Activated CD8-positive, alpha-beta memory T cell treated with anti-CD3 and anti-CD28 coated beads for 36 hours (primary cell): ENCODE data around the gene FARP2. TPM values are rescaled to one million over a fixed set of nuclear protein-coding genes. Genes with fewer than 3 reads are reported as not detected.
"Not testable (repeated sequence)": the region's sequence is repeated elsewhere in the genome, so short reads cannot be mapped to it uniquely, and the experiment has no call there.

ENCODE experiments used
- CTCF ChIA-PET: fragments of 350-600 bp; sonication (Branson Sonifier 250); formaldehyde crosslinking; loops from one replicate; lab custom pipeline; 2021; ENCODE audit warnings: antibody characterized with exemption; lab: Charles Lee
- POLR2A ChIA-PET: fragments of 350-600 bp; sonication (Branson Sonifier 250); formaldehyde crosslinking; loops from one replicate; lab custom pipeline; 2021; ENCODE audit warnings: antibody characterized with exemption; lab: Charles Lee
- total RNA-seq, 2 experiments: library from RNA; stranded (reverse); gene quantifications; one replicate each; pipeline ENCODE4 v1.2.3, GENCODE V29; 2021

Gene FARP2
- total RNA-seq, 2 experiments from 2014 or later: 35.5 to 35.9 TPM

- ChIA-PET CTCF (no interaction called here), POLR2A (interaction anchor here (1.2 kb wide), 1 partner anchor 43 kb away, joined by 4 read pairs; the partner anchor contains the start of genes HDLBP and SEPTIN2)
Measured at GRCh38 chr2:241357531-241357930, 1.4 kb downstream of the FARP2 start.

GRCh38 chr2:241358470-241358869 is 2.4 kb downstream of the FARP2 start:
- POLR2A ChIA-PET: interaction anchor here (1.2 kb wide), 1 partner anchor 43 kb away, joined by 4 read pairs; the partner anchor contains the start of genes HDLBP and SEPTIN2
- CTCF ChIA-PET: no interaction called here

- POLR2A ChIA-PET: interaction anchor here (0.6 kb wide), 1 partner anchor 524 kb away, joined by 5 read pairs; no protein-coding TSS in a partner anchor
- CTCF ChIA-PET: interaction anchor here (0.7 kb wide), 1 partner anchor 148 kb away, joined by 3 read pairs; the partner anchor contains the start of gene STK25
Measured at GRCh38 chr2:241359481-241360045, 3.5 kb downstream of the FARP2 start.

- POLR2A ChIA-PET: no interaction called here
- CTCF ChIA-PET: no interaction called here
Measured at GRCh38 chr2:241363426-241363825, 7.3 kb downstream of the FARP2 start.

GRCh38 chr2:241364781-241365180 is 8.7 kb downstream of the FARP2 start:
- POLR2A ChIA-PET: no interaction called here
- CTCF ChIA-PET: no interaction called here

- POLR2A ChIA-PET: no interaction called here
- CTCF ChIA-PET: interaction anchor here (0.6 kb wide), 1 partner anchor 10 kb away, joined by 4 read pairs; no protein-coding TSS in a partner anchor
Measured at GRCh38 chr2:241366678-241367077, 10.6 kb downstream of the FARP2 start.

GRCh38 chr2:241368643-241369042 is 12.6 kb downstream of the FARP2 start:
- CTCF ChIA-PET: no interaction called here

GRCh38 chr2:241372361-241372992 is 16.4 kb downstream of the FARP2 start:
- ChIA-PET POLR2A (interaction anchor here (0.6 kb wide), 1 partner anchor 114 kb away, joined by 6 read pairs; no protein-coding TSS in a partner anchor), CTCF (interaction anchor here (0.6 kb wide), 1 partner anchor 12 kb away, joined by 3 read pairs; no protein-coding TSS in a partner anchor)

More at GRCh38 chr2:241368643-241369042, 12.6 kb downstream of the FARP2 start:
- POLR2A ChIA-PET: no interaction called here

GRCh38 chr2:241373446-241373845 is 17.4 kb downstream of the FARP2 start:
- POLR2A ChIA-PET: no interaction called here
- CTCF ChIA-PET: interaction anchor here (0.7 kb wide), 1 partner anchor 113 kb away, joined by 3 read pairs; no protein-coding TSS in a partner anchor

- CTCF ChIA-PET, POLR2A ChIA-PET: not testable (repeated sequence)
Measured at GRCh38 chr2:241373906-241374305, 17.8 kb downstream of the FARP2 start.

- POLR2A ChIA-PET: no interaction called here
- CTCF ChIA-PET: interaction anchor here (0.7 kb wide), 1 partner anchor 32 kb away, joined by 3 read pairs; no protein-coding TSS in a partner anchor
Measured at GRCh38 chr2:241375300-241375699, 19.2 kb downstream of the FARP2 start.

- ChIA-PET CTCF (interaction anchor here (0.7 kb wide), 1 partner anchor 10 kb away, joined by 4 read pairs; no protein-coding TSS in a partner anchor), POLR2A (no interaction called here)
Measured at GRCh38 chr2:241376808-241377207, 20.7 kb downstream of the FARP2 start.

- CTCF ChIA-PET: interaction anchor here (0.6 kb wide), 1 partner anchor 54 kb away, joined by 4 read pairs; no protein-coding TSS in a partner anchor
- POLR2A ChIA-PET: no interaction called here
Measured at GRCh38 chr2:241378816-241379215, 22.7 kb downstream of the FARP2 start.

GRCh38 chr2:241379481-241380480 is 23.7 kb downstream of the FARP2 start:
- CTCF ChIA-PET: no interaction called here
- POLR2A ChIA-PET: no interaction called here

GRCh38 chr2:241381872-241382271 is 25.8 kb downstream of the FARP2 start:
- ChIA-PET POLR2A (no interaction called here), CTCF (no interaction called here)

- CTCF ChIA-PET: not testable (repeated sequence)
Measured at GRCh38 chr2:241385450-241385849, 29.4 kb downstream of the FARP2 start.

GRCh38 chr2:241386519-241386918 is 30.4 kb downstream of the FARP2 start:
- ChIA-PET POLR2A (no interaction called here), CTCF (no interaction called here)

More at GRCh38 chr2:241385450-241385849, 29.4 kb downstream of the FARP2 start:
- POLR2A ChIA-PET: not testable (repeated sequence)

GRCh38 chr2:241389697-241390096 is 33.6 kb downstream of the FARP2 start:
- ChIA-PET CTCF (interaction anchor here (0.5 kb wide), 1 partner anchor 45 kb away, joined by 5 read pairs; no protein-coding TSS in a partner anchor), POLR2A (no interaction called here)
